ENCODE data around the gene SPSB1. TPM values are rescaled to one million over a fixed set of nuclear protein-coding genes. Genes with fewer than 3 reads are reported as not detected.

SPSB1 gene
- total RNA-seq, 4 donors from 2014 or later: 30.5 to 65.0 (median 36.2) TPM

DNA sequence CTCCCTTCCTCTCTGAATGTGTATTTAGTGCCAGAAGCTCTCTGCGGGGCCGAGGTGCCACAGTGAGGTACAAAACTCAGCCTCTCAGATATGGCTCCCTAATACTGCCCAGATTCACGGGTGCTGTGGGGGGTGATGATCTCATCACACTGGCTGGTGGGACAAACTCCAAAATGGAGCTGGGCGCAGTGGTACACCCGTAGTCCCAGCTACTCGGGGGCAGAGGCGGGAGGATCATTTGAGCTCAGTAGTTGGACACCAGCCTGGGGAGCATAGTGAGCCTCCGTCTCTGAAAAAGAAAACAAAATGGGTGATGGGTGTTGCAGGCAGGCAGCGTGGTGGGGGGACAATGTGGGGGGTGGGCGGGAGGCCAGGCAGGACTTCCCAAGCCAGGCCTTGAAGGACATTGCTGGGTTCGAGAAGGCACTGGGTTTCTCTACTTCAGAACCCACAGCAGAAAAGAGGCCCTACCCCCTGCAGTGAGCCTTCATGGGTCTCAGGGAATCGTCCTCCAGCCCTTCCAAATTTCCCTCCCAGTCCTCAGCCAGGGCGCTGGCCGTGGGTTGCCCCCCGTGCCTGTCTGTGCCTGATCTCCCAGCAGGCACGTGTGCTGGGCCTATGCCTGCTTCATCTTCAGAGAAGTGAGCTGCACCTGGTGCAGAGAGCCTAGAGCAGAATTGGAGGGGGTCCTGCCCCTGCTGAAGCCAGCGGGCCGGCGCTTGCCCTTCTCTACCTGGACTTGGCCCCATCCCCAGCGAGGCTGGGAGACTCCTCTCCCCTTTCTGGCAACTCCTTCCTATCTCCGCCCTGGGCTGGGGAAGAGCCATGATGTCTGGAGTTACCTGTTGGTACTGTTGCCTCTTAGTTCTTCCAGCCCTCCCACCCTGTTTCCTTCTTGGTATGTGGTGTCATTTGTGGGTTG lies 44.1 kb upstream of the SPSB1 start:
- Histone ChIP-seq H3K36me3 (peaks cover 2 to 10% of the 10 kb centered on the region in 2 donors), H3K4me1 (peaks cover 33 to 37% of the 10 kb centered on the region in 2 donors), H3K4me3 (replicated peaks in 1 of 3) (no peak overlapping the region), H3K27ac (peak overlapping the region; percentile 38 to 83 (median 74)), H3K9me3 (no peaks in the 10 kb centered on the region), H3K27me3 (no peaks in the 10 kb centered on the region)
- TF ChIP-seq POLR2A (IDR thresholded peaks at IDR 0.05): no peak
- TF ChIP-seq, protein P1, sequence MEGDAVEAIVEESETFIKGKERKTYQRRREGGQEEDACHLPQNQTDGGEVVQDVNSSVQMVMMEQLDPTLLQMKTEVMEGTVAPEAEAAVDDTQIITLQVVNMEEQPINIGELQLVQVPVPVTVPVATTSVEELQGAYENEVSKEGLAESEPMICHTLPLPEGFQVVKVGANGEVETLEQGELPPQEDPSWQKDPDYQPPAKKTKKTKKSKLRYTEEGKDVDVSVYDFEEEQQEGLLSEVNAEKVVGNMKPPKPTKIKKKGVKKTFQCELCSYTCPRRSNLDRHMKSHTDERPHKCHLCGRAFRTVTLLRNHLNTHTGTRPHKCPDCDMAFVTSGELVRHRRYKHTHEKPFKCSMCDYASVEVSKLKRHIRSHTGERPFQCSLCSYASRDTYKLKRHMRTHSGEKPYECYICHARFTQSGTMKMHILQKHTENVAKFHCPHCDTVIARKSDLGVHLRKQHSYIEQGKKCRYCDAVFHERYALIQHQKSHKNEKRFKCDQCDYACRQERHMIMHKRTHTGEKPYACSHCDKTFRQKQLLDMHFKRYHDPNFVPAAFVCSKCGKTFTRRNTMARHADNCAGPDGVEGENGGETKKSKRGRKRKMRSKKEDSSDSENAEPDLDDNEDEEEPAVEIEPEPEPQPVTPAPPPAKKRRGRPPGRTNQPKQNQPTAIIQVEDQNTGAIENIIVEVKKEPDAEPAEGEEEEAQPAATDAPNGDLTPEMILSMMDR (IDR thresholded peaks at IDR 0.05): no peak
- 87 to 92% methylated on average over 21 of the region's 21 CpGs for WGBS, 2 donors
- no peak for DNase-seq
- intact Hi-C loops (cut with DNase I): no loop called here

DNA sequence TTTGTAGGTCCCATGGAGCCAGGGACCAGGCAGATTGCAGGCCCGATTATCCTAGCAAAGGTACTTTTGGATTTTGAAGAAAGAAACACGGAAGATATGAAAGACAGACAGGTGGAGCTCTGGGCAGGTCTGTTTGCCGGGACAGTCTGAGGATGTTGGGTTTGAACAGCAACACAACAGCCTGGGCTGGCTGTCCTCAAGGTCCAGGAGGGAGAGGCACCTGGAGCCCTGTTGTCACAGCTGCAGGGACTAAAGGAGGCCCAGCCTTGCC lies 43.5 kb upstream of the SPSB1 start:
- Histone ChIP-seq H3K4me3 (replicated peaks in 1 of 3) (no peak overlapping the region), H3K27me3 (no peaks in the 10 kb centered on the region), H3K4me1 (peaks cover 33 to 34% of the 10 kb centered on the region in 2 donors), H3K27ac (peak overlapping the region; percentile 68 to 83 (median 74)), H3K36me3 (peaks cover 2 to 10% of the 10 kb centered on the region in 2 donors), H3K9me3 (no peaks in the 10 kb centered on the region)
- no peak for TF ChIP-seq POLR2A (IDR thresholded peaks at IDR 0.05)
- TF ChIP-seq, protein P1 (IDR thresholded peaks at IDR 0.05): no peak
- WGBS, 2 donors: 86 to 87% methylated on average over 3 of the region's 3 CpGs
- no peak for DNase-seq
- intact Hi-C loops (cut with DNase I): no loop called here

DNA sequence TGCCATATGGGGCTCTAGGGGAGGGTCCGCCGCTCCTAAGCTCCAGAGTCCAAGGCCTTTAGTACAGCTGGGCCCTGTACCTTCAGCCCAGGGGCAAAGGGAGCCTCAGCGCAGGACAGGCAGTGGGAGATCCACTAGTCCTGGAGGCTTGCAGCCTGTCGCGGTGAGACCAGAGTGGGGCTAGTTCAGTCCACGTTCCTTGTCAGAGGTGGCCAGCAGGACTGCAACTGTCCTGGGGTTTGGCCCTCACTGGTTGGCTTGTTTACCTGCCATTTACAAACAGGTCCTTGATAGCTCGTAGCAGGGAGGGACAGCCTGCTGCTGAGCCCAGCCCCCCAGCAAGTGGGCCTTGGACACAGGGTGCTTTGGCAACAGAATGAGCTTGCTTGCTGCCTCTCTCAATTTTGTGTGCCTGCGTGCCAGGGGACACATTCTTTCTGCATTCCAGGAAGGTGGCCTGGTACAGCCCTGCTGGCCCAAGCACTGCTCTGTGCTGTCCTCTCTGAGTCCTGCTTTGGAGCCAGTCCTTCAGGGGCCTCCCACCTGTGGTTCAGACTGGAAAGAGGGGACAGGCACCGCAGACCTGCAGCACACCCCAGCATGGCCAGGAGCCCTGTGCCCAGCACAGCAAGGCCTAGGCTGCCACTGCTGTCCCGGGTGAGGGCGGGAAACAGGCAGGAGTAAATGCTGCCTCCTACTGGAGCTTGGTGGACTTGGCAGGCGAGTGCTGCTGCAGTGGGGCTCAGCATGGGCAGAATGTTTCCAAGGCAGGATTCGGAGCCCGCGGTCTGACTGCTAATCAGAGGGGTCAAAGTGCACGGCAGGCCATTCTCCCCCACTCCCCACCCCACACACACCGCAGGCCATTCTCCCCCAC lies 42.9 kb upstream of the SPSB1 start:
- H3K27ac ChIP-seq: peak overlapping the region; percentile 68 to 83 (median 79)
- H3K27me3 ChIP-seq: no peaks in the 10 kb centered on the region
- peaks cover 2 to 10% of the 10 kb centered on the region in 2 donors for H3K36me3 ChIP-seq
- WGBS, 2 donors: 72 to 73% methylated on average over 11 to 13 of the region's 17 CpGs
- DNase-seq: peak; percentile 85 to 93
- H3K9me3 ChIP-seq: no peaks in the 10 kb centered on the region
- intact Hi-C loops (cut with DNase I): no loop called here
- peaks cover 27 to 29% of the 10 kb centered on the region in 2 donors for H3K4me1 ChIP-seq
- no peak overlapping the region for H3K4me3 ChIP-seq (replicated peaks in 1 of 3)
- TF ChIP-seq, protein P1 (IDR thresholded peaks at IDR 0.05): peak in 3 of 6 experiments; percentile 32 to 48 (median 40)
- TF ChIP-seq POLR2A (IDR thresholded peaks at IDR 0.05): peak in 1 of 2 donors; percentile 30

DNA sequence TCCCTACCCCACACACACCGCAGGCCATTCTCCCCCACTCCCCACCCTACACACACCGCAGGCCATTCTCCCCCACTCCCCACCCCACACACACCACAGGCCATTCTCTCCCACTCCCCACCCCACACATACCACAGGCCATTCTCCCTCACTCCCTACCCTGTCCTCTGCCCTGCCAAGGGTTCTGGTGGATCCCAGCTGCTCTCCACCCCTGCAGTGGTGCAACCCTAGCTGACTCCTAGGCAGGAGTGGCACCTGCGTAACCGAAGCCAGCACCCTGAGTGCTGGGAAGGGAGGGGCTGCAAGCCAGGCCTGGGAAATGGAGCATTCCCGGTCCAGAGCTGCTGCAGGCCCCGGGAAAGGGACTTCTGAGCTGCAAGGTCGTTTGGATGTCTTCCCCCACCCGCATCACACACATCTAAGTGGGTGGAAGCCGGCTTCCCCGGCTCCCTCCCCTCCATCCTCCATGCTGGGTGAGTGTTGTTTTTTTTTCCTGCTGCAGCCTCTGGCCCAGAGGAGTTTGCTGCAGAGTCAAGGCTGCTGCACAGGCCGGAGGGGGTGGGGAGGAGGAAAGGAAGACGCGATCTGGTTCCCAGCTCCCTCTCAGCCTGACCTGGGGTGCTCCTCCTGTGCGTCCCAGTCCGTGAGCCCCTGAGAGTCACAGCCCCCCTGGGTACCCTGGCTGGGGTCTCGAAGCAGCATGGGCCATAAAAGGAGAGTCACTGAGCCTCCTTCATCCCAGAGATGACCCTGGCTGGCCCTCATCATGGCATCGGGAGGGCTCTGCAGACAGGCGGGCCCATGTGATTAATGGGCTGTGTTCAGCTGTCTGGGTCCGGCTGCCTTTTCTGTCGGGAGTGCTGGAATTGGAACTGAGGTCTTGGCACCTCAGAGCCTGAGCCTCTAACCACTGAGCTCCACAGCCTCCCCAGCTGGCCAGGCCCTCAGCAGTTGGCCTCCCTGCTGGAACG lies 42.0 kb upstream of the SPSB1 start:
- TF ChIP-seq, protein P1 (IDR thresholded peaks at IDR 0.05): no peak
- no peak for TF ChIP-seq POLR2A (IDR thresholded peaks at IDR 0.05)
- peak; percentile 50 to 65 for DNase-seq

More for the DNA sequence above, 42.0 kb upstream of the SPSB1 start:
- Histone ChIP-seq H3K4me3 (replicated peaks in 1 of 3) (no peak overlapping the region), H3K27ac (peak overlapping the region; percentile 68 to 83 (median 79)), H3K9me3 (no peaks in the 10 kb centered on the region), H3K4me1 (peaks cover 20 to 23% of the 10 kb centered on the region in 2 donors), H3K27me3 (no peaks in the 10 kb centered on the region), H3K36me3 (peaks cover 2 to 10% of the 10 kb centered on the region in 2 donors)
- 37 to 48% methylated on average over 14 to 18 of the region's 21 CpGs for WGBS, 2 donors
- intact Hi-C loops (cut with DNase I): no loop called here

Data from thyroid gland (tissue), 4 donors.